HEK293 (cell line): ENCODE data around the gene UCN2.

Source experiments
- CTCF ChIA-PET: fragments of 350-600 bp; formaldehyde crosslinking; extraction: SDS; loops from one replicate; lab custom pipeline; 2021; ENCODE audit warnings: antibody characterized with exemption; lab: Yijun Ruan, JAX
- POLR2A ChIA-PET: fragments of 300-600 bp; formaldehyde crosslinking; extraction: SDS; loops from one replicate; lab custom pipeline; 2020; ENCODE audit warnings: antibody characterized with exemption, inconsistent platforms; lab: Yijun Ruan, JAX
- H3K27ac ChIP-seq: fragments of 200-500 bp; sonication (Bioruptor generic); 2 replicates; pipeline ENCODE4 v1.5.1; 2014; ENCODE audit warnings: low read depth, low read length, control low read depth, inconsistent platforms; ENCODE audit errors: extremely low read depth
- H3K36me3 ChIP-seq, 2 experiments: fragments of 200-500 bp in 1 of 2; sonication (Bioruptor generic) in 1 of 2; 1 replicate in 1 of 2; 2 replicates in 1 of 2; pipeline ENCODE4 v1.5.1; 2014 to 2017; ENCODE audit warnings: inconsistent platforms in 2 of 2, low read length in 2 of 2; ENCODE audit not compliant: control insufficient read depth in 2 of 2, insufficient read depth in 1 of 2
- H3K4me1 ChIP-seq: fragments of 200-500 bp; sonication (Bioruptor generic); 2 replicates; pipeline ENCODE4 v1.5.1; 2014; ENCODE audit warnings: mild to moderate bottlenecking, low read length, inconsistent platforms; ENCODE audit not compliant: control insufficient read depth, insufficient read depth
- H3K4me3 ChIP-seq: 2 replicates; pipeline ENCODE4 v1.5.1; 2011; ENCODE audit warnings: low read depth, mild to moderate bottlenecking, control low read depth, low read length, moderate library complexity
- H3K9me3 ChIP-seq: fragments of 200-500 bp; sonication (Bioruptor generic); 2 replicates; pipeline ENCODE4 v1.5.1; 2014; ENCODE audit warnings: low read depth, low read length, inconsistent platforms; ENCODE audit not compliant: control insufficient read depth, insufficient read depth
- MEIS1 ChIP-seq: sonication (generic); formaldehyde crosslinking; IDR thresholded peaks from 2 replicates; pipeline ENCODE4 v1.8.1; 2022; ENCODE audit warnings: missing genetic modification reagents, mild to moderate bottlenecking, borderline replicate concordance
- PRDM1 ChIP-seq: fragments of 450-650 bp; formaldehyde crosslinking; IDR thresholded peaks from 2 replicates; pipeline ENCODE4; 2016; ENCODE audit warnings: missing biosample characterization, missing genetic modification characterization
- SCRT1 ChIP-seq: fragments of 450-650 bp; formaldehyde crosslinking; IDR thresholded peaks from 2 replicates; pipeline ENCODE4 v1.5.1; 2016; ENCODE audit warnings: missing biosample characterization, missing genetic modification characterization, borderline replicate concordance
- SP2 ChIP-seq: fragments of 450-650 bp; formaldehyde crosslinking; IDR thresholded peaks from 2 replicates; pipeline ENCODE4 v1.5.1; 2016; ENCODE audit warnings: missing biosample characterization, missing genetic modification characterization
- ZNF146 ChIP-seq: fragments of 450-650 bp; formaldehyde crosslinking; IDR thresholded peaks from 2 replicates; pipeline ENCODE4 v1.5.1; 2016; ENCODE audit warnings: missing biosample characterization, missing genetic modification characterization
- ZNF155 ChIP-seq: fragments of 450-650 bp; formaldehyde crosslinking; IDR thresholded peaks from 2 replicates; pipeline ENCODE4 v1.5.1; 2016; ENCODE audit warnings: missing biosample characterization, missing genetic modification characterization
- ZNF274 ChIP-seq, 2 experiments: fragments of 200-500 bp in 1 of 2; fragments of 450-650 bp in 1 of 2; sonication (Bioruptor generic) in 1 of 2; formaldehyde crosslinking in 1 of 2; IDR thresholded peaks; 2 replicates each; pipeline versions ENCODE4 v1.5.1 to v1.6.1; 2014 to 2016; ENCODE audit warnings: borderline replicate concordance in 1 of 2, inconsistent platforms in 1 of 2, low read length in 1 of 2, missing biosample characterization in 1 of 2, missing genetic modification characterization in 1 of 2
- ZNF354C ChIP-seq: fragments of 450-650 bp; formaldehyde crosslinking; IDR thresholded peaks from 2 replicates; pipeline ENCODE4 v1.5.1; 2016; ENCODE audit warnings: missing biosample characterization, missing genetic modification characterization, low read depth, borderline replicate concordance
- ZNF416 ChIP-seq: fragments of 450-650 bp; formaldehyde crosslinking; IDR thresholded peaks from 2 replicates; pipeline ENCODE4 v1.5.1; 2016; ENCODE audit warnings: missing biosample characterization, missing genetic modification characterization
- ZNF558 ChIP-seq: fragments of 450-650 bp; formaldehyde crosslinking; IDR thresholded peaks from 2 replicates; pipeline ENCODE4 v1.5.1; 2016; ENCODE audit warnings: missing biosample characterization, missing genetic modification characterization
- ZNF629 ChIP-seq: fragments of 450-650 bp; formaldehyde crosslinking; IDR thresholded peaks from 2 replicates; pipeline ENCODE4 v1.5.1; 2017; ENCODE audit warnings: missing biosample characterization, missing genetic modification characterization
- ZNF677 ChIP-seq: fragments of 450-650 bp; IDR thresholded peaks from 2 replicates; pipeline ENCODE4 v1.5.0; 2018; ENCODE audit warnings: missing biosample characterization, mild to moderate bottlenecking, missing genetic modification characterization, moderate library complexity
- TF ChIP-seq, protein P1 (sequence below): fragments of 450-650 bp; formaldehyde crosslinking; IDR thresholded peaks from 2 replicates; pipeline ENCODE4 v1.5.1; 2017; ENCODE audit warnings: missing biosample characterization, missing genetic modification characterization
- TF ChIP-seq, protein P2 (sequence below): fragments of 450-650 bp; formaldehyde crosslinking; IDR thresholded peaks from 2 replicates; pipeline ENCODE4 v1.5.1; 2016; ENCODE audit warnings: missing biosample characterization, missing genetic modification characterization, borderline replicate concordance
- TF ChIP-seq, protein P3 (sequence below): fragments of 450-650 bp; formaldehyde crosslinking; conservative IDR thresholded peaks from 2 replicates; pipeline ENCODE4 v1.5.1; 2016; ENCODE audit warnings: low read depth, missing biosample characterization, missing genetic modification characterization
- TF ChIP-seq, protein P4 (sequence below): fragments of 450-650 bp; formaldehyde crosslinking; IDR thresholded peaks from 2 replicates; pipeline ENCODE4 v1.5.1; 2016; ENCODE audit warnings: missing biosample characterization, missing genetic modification characterization
- TF ChIP-seq, protein P5 (sequence below): fragments of 450-650 bp; IDR thresholded peaks from 2 replicates; pipeline ENCODE4 v1.5.1; 2018; ENCODE audit warnings: missing biosample characterization, mild to moderate bottlenecking, missing genetic modification characterization

UCN2 gene

DNA sequence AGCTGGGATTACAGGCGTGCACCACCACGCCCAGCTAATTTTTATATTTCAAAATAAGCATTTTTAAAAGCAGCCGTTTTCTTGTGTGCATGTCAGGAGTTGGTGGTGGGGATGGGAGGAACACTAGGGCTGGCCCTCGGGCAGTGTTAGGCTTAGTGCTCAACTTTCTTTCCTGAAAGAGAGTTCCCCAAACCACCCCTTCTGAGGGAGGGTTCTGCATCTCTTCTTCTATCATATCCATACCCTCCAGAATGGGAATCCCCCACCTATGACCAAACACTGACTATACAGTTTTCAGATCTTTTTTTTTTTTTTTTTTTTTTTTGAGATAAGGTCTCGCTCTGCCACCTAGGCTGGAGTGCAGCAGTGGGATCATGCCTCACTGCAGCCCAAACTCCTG lies 19.4 kb downstream of the UCN2 start:
- ChIA-PET POLR2A (no interaction called here), CTCF (interaction anchor here (1.1 to 1.3 kb wide), 2 partner anchors 9 to 18 kb away, joined by 3 to 6 read pairs; no protein-coding TSS in a partner anchor)
- Histone ChIP-seq H3K27ac (no peak overlapping the region), H3K4me3 (no peak overlapping the region), H3K9me3 (no peaks in the 10 kb centered on the region), H3K4me1 (no peaks in the 10 kb centered on the region), H3K36me3 (peaks cover 0 to 24% of the 10 kb centered on the region in 2 experiments; a peak in 1 of 3 replicates)
- TF ChIP-seq ZNF558 (tag by site-specific recombination) (no peak), MEIS1 (CRISPR knock-in tag) (no peak), ZNF155 (tag by site-specific recombination) (no peak), ZNF354C (tag by site-specific recombination) (no peak), SP2 (no peak), ZNF629 (tag by site-specific recombination) (no peak), PRDM1 (tag by site-specific recombination) (no peak)
- TF ChIP-seq, protein P1, sequence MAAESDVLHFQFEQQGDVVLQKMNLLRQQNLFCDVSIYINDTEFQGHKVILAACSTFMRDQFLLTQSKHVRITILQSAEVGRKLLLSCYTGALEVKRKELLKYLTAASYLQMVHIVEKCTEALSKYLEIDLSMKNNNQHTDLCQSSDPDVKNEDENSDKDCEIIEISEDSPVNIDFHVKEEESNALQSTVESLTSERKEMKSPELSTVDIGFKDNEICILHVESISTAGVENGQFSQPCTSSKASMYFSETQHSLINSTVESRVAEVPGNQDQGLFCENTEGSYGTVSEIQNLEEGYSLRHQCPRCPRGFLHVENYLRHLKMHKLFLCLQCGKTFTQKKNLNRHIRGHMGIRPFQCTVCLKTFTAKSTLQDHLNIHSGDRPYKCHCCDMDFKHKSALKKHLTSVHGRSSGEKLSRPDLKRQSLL = no peak
- TF ChIP-seq, protein P2, sequence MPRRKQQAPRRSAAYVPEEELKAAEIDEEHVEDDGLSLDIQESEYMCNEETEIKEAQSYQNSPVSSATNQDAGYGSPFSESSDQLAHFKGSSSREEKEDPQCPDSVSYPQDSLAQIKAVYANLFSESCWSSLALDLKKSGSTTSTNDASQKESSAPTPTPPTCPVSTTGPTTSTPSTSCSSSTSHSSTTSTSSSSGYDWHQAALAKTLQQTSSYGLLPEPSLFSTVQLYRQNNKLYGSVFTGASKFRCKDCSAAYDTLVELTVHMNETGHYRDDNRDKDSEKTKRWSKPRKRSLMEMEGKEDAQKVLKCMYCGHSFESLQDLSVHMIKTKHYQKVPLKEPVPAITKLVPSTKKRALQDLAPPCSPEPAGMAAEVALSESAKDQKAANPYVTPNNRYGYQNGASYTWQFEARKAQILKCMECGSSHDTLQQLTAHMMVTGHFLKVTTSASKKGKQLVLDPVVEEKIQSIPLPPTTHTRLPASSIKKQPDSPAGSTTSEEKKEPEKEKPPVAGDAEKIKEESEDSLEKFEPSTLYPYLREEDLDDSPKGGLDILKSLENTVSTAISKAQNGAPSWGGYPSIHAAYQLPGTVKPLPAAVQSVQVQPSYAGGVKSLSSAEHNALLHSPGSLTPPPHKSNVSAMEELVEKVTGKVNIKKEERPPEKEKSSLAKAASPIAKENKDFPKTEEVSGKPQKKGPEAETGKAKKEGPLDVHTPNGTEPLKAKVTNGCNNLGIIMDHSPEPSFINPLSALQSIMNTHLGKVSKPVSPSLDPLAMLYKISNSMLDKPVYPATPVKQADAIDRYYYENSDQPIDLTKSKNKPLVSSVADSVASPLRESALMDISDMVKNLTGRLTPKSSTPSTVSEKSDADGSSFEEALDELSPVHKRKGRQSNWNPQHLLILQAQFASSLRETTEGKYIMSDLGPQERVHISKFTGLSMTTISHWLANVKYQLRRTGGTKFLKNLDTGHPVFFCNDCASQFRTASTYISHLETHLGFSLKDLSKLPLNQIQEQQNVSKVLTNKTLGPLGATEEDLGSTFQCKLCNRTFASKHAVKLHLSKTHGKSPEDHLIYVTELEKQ (tag by site-specific recombination) = no peak

DNA sequence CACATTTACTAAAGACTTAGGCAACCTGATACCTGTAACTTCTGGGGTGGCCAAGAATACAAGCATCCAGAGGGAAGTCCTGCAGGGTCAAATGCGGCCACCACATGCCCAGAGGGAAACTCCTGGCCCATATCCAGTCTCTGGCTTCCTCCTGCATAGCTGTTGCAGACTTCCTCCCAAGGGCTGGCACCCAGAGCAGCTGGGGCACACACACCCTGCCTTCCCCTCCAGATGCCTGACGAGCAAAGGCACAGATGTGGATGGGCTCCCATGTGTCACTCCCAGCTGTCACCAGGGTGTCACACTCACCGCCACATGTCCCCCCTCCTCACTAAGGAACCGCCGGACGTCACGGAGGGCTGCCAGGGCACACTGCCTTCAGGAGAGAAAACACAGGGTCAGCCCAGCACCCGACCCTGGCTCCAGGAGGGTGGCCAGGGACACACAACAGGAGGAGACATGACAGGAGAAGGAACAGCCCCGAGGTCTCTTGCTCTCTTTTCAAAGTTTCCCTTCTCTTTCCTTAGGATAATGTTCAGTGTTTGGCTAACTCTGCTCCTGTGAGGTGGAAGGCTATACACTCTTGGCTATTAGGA lies 20.2 kb downstream of the UCN2 start:
- Histone ChIP-seq H3K27ac (no peak overlapping the region), H3K4me3 (no peak overlapping the region)

More for the DNA sequence above, 20.2 kb downstream of the UCN2 start:
- H3K36me3 ChIP-seq = peaks cover 0 to 31% of the 10 kb centered on the region in 2 experiments; a peak in 1 of 3 replicates
- no peaks in the 10 kb centered on the region for H3K4me1 ChIP-seq
- H3K9me3 ChIP-seq = no peaks in the 10 kb centered on the region
- POLR2A ChIA-PET = no interaction called here
- TF ChIP-seq ZNF416 (tag by site-specific recombination) (no peak), ZNF274 (IDR thresholded peaks at IDR 0.05; ENCODE audit: low read length) (no peak), ZNF274 (tag by site-specific recombination; IDR thresholded peaks at IDR 0.05; ENCODE audit: borderline replicate concordance) (no peak), ZNF677 (tag by site-specific recombination) (no peak), SCRT1 (tag by site-specific recombination) (no peak), ZNF146 (tag by site-specific recombination) (no peak)
- TF ChIP-seq, protein P3, sequence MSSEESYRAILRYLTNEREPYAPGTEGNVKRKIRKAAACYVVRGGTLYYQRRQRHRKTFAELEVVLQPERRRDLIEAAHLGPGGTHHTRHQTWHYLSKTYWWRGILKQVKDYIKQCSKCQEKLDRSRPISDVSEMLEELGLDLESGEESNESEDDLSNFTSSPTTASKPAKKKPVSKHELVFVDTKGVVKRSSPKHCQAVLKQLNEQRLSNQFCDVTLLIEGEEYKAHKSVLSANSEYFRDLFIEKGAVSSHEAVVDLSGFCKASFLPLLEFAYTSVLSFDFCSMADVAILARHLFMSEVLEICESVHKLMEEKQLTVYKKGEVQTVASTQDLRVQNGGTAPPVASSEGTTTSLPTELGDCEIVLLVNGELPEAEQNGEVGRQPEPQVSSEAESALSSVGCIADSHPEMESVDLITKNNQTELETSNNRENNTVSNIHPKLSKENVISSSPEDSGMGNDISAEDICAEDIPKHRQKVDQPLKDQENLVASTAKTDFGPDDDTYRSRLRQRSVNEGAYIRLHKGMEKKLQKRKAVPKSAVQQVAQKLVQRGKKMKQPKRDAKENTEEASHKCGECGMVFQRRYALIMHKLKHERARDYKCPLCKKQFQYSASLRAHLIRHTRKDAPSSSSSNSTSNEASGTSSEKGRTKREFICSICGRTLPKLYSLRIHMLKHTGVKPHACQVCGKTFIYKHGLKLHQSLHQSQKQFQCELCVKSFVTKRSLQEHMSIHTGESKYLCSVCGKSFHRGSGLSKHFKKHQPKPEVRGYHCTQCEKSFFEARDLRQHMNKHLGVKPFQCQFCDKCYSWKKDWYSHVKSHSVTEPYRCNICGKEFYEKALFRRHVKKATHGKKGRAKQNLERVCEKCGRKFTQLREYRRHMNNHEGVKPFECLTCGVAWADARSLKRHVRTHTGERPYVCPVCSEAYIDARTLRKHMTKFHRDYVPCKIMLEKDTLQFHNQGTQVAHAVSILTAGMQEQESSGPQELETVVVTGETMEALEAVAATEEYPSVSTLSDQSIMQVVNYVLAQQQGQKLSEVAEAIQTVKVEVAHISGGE = no peak
- TF ChIP-seq, protein P4, sequence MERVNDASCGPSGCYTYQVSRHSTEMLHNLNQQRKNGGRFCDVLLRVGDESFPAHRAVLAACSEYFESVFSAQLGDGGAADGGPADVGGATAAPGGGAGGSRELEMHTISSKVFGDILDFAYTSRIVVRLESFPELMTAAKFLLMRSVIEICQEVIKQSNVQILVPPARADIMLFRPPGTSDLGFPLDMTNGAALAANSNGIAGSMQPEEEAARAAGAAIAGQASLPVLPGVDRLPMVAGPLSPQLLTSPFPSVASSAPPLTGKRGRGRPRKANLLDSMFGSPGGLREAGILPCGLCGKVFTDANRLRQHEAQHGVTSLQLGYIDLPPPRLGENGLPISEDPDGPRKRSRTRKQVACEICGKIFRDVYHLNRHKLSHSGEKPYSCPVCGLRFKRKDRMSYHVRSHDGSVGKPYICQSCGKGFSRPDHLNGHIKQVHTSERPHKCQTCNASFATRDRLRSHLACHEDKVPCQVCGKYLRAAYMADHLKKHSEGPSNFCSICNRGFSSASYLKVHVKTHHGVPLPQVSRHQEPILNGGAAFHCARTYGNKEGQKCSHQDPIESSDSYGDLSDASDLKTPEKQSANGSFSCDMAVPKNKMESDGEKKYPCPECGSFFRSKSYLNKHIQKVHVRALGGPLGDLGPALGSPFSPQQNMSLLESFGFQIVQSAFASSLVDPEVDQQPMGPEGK (tag by site-specific recombination) = no peak
- TF ChIP-seq, protein P5, sequence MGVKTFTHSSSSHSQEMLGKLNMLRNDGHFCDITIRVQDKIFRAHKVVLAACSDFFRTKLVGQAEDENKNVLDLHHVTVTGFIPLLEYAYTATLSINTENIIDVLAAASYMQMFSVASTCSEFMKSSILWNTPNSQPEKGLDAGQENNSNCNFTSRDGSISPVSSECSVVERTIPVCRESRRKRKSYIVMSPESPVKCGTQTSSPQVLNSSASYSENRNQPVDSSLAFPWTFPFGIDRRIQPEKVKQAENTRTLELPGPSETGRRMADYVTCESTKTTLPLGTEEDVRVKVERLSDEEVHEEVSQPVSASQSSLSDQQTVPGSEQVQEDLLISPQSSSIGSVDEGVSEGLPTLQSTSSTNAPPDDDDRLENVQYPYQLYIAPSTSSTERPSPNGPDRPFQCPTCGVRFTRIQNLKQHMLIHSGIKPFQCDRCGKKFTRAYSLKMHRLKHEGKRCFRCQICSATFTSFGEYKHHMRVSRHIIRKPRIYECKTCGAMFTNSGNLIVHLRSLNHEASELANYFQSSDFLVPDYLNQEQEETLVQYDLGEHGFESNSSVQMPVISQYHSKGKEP (tag by site-specific recombination) = no peak
- CTCF ChIA-PET = interaction anchor here (1.1 kb wide), 1 partner anchor 92 kb away, joined by 4 read pairs; the partner anchor contains the start of gene SLC26A6
